HG02610 (cell line): ENCODE data around the gene E2F2.

Experiments used
- ATAC-seq: cut with Tn5 transposase; IDR thresholded peaks from one replicate; pipeline ENCODE4 v1.9.1; 2021; ENCODE audit warnings: mild to moderate bottlenecking, moderate library complexity; ENCODE audit not compliant: unreplicated experiment

Gene E2F2

DNA sequence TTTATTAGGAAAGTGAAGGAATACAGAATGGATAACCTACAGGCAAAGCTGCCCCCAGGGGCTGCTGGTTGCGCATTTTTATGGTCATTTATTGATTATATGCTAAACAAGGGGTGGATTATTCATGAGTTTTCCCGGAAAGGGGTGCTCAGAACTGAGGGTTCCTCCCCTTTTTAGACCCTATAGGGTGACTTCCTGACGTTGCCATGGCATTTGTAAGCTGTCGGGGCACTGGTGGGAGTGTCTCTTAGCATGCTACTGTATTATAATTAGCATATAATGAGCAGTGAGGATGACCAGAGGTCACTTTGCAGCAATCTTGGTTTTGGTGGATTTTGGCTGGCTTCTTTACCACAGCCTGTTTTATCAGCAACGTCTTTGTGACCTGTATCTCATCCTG is 41.2 kb downstream of the E2F2 start:
- ATAC-seq, result no peak

DNA sequence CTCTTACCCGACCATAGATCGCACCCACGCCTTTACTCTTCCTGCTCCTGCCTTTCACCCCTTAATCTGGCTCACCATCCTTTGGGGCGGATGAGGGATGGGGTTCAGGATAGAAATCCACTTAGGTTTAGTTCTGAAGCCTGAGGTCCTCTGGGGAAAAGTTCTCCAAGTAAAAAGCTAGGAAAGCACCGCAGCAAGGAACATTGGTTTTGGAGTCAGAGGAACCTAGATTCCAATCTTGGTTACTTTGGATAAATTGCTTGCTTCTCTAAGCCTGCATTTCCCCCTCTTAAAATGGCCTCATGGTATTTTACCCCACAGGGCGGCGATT is 46.1 kb downstream of the E2F2 start:
- ATAC-seq, result no peak

DNA sequence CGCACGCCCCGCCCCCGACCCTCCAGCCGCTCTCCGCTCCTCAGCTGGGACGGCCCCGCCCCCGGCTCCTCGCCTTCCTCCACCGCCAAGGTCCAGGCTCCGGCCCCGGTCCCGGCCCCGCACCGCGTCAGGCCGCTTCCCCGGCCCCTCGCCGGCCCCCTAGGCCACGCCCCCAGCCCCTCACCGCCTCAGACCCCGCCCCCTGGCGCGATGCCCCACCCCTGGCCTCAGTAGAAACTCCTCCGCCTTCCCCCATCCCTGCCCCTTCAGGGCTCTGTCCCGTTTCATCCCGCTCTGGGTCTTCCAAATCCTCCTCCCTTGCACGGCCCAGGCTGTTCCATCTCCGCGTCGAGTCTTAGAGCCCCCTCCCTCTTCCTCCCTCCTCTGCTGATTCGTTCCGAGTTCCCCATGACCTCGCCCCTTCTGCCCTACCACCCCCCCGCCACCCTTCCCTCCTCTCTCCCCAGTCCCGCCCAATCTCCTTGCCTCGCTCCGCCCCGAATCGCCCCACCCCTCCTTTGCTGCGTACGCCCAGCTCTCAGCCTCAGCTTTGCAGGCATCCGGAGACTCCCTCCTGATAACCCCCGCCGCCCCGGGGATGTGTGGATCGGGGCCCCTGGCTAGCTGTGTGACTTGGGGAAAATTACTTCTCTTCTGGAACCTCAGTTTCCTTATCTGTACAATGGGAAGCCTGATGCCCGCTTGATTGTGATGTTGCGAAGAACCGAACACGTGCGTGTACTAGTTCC is 46.6 kb downstream of the E2F2 start:
- ATAC-seq, result peak; percentile 53

GRCh38 chr1:23483321-23484252 is 47.4 kb downstream of the E2F2 start, which contains the start of gene ASAP3:
Gene ASAP3, minus strand, starts transcription at chr1:23484179. Its CDS starts 46 bp downstream, at chr1:23484133.
- peak; percentile 10 for ATAC-seq

GRCh38 chr1:23481904-23482303 is 49.1 kb downstream of the E2F2 start:
- no peak for ATAC-seq

GRCh38 chr1:23481026-23481597 is 49.9 kb downstream of the E2F2 start:
- no peak for ATAC-seq

DNA sequence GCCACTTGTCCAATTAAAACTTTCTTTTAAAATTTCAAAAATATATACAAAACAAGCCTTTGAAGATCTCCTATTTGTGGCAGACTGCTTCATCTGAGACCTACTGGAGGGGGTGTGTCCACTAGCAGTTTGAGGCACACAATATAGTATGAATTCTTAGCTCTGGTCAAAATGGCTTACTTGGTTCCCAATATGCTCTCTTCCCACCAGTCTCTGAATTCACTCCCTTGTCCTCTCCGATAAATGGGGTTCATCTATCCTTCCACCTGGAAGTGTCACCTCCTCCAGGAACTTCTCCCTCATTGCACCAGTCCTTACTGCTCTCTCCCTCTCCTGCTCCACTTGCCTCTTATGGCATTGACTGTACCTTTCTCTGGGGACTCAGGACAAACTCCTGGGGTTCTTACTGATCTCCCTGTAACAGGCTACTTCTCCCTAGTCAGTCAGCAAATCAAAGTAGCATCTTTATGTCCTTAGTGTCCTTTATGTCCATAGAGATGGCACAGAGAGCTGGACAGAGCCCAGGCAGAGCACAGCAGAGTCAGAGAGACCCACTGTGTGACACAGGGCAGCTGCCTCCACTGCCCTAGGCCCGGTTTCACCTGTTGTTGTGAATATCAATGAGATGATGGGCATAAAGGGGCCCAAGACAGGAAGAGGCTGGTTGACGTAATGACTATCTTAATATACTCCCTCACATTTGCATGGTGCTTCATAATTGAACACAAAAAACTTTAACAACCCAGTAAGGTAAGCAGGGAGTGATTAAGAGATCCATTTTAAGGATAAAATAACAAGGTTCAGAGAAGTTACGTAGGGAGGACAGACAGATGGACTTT is 50.6 kb downstream of the E2F2 start:
- no peak for ATAC-seq

- ATAC-seq, result no peak
These were observed 51.4 kb downstream of the E2F2 start for GRCh38 chr1:23479666-23479941.

DNA sequence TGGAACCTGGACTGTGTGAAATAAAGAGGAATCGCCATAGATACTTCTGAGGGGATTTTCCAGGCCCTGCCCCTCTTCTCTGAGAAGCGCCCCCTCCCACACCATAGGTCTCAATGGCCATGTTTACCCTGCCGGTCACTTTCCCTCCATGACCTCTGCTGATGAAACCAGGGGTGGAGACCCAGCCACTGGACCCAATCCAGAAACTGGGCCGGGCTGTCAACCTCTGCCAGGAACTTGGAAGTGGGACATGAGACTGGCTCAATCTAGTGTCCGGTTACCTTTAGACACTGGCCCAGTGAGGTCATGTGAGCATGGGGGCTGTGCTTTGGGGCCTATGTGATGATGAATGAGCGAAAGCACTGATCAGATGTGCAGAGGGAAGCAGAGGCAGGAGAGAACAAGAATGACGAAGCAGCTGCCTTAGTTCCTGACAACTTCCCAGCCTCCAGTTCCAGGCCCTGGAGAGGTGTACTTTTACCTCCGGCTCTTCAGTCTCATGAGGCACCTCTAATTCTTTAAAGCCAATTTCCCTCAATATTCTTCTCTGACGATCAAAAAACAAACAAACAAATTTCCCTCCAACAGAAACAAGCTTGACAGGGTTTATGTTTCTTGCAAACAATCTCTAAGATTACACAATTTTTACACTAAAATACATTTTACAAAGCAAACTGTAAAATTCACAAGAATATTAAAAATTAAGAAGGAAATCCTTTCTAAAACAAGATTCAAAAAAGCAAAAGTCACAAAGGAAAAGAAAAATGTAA is 52.0 kb downstream of the E2F2 start:
- no peak for ATAC-seq

GRCh38 chr1:23477359-23478144 is 53.5 kb downstream of the E2F2 start:
- ATAC-seq, result no peak

GRCh38 chr1:23475641-23476040 is 55.4 kb downstream of the E2F2 start:
- no peak for ATAC-seq

DNA sequence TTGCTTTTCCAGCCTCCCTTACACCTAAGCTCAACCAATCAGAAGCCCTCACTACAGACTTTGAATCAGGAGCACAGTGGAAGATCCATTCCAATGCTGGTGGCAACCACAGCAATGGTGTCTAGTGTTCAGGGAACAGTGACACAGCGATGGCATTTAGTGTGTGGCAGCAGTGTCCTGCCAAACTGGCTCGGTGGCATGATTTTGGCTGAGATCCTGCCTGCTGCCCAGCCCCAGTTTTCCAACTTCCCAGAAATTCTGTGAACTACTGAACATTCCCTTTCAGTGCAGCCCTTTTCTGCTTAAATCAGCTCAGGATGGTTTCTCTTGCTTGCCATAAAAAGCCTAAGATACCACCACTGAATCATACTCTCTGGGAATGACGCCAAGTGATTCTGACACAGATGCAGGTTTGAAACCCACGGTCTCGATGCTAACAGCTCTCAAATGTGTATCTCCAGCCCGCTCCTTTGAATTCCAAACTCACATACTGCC is 55.9 kb downstream of the E2F2 start:
- ATAC-seq, result no peak

GRCh38 chr1:23473037-23473800 is 57.8 kb downstream of the E2F2 start:
- no peak for ATAC-seq

DNA sequence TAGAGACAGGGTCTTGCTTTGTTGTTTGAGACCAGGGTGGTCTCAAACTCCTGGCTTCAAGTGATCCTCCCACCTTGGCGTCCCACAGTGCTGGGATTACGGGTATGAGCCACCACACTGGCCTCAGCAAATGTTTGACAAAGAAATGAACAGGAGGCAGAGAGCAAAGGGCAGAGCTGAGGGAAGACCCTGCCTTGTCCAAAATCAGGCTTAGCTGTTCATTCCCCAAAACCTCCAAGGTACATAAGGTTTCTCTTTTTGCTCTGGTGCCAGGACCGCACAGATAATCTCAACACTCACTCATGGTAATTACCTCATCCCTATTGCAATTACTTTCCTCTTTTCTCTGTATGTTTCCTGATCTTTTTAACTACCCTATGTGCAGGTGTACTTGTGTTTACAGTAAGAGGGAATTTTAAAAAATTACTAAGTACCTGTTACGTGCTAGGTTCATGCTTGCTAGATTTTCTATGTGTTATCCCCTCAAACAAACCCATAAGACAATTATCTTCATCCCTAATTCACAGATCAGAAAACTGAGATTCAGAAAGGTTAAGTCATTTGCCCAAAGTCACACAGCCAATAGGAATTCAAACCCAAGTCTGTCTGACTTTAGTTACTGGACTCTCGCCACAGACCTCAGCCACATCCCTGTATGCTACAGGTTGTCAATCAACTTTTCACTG is 58.5 kb downstream of the E2F2 start:
- no peak for ATAC-seq

- ATAC-seq, result no peak
These were observed 59.5 kb downstream of the E2F2 start for GRCh38 chr1:23471473-23472075.

DNA sequence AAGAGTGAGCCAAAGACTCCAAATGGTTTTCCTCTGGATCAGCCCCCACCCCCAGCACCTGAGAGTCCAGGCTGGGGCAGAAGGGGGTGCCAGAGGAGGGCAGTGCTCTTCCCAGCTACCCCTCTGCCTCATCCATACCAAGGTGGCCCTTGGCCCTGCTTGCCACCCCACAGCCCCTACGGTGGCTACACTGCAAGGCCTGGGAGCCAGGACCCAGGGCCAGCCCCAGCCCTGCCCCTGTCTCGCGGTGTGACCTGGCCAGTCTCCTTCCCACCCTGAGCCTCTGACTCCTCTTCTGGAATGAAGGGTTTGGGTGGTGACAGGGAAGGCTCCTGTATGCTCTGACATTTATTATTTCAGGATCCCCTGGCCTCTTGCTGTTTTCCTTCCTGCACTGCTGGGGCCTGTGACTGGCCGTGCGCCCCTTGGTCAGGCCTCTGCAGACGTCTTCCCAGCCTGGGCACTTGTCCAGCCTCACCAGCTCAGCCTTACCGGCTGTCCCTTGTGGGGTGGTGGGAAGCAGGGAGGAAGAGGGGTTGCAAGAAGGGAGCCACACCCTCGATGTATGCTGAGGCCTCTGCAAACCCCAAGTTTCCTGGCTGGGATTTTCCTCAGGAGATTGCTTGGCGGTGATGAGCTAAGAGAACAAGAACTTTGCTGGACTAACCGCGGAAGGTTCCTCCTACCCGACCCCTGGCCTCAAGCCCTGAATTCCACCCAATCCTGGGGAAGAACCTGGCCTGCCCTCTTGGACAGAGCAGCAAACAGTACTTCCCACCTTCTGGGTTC is 60.6 kb downstream of the E2F2 start:
- no peak for ATAC-seq
